Liver (tissue), 9 donors: ENCODE results near the gene PPP3CB. TPM values are rescaled to one million over a fixed set of nuclear protein-coding genes. Genes with fewer than 3 reads are reported as not detected.

Experiments used
- DNase-seq: peaks from one replicate; pipeline ENCODE4 v3.0.0-alpha.2; 2017; ENCODE audit warnings: low spot score
- H3K27ac ChIP-seq, 2 donors: one replicate each; pipeline ENCODE4 v1.7.0; 2013; ENCODE audit warnings: inconsistent platforms in 2 of 2, low read length in 2 of 2, control low read depth in 1 of 2, low read depth in 1 of 2, mild to moderate bottlenecking in 1 of 2
- H3K27me3 ChIP-seq, 4 donors: one replicate each; pipeline versions ENCODE4 v1.6.1 to v1.7.0; 2013; ENCODE audit warnings: low read length in 3 of 4, inconsistent platforms in 1 of 4, mild to moderate bottlenecking in 1 of 4, moderate library complexity in 1 of 4; ENCODE audit not compliant: control insufficient read depth in 4 of 4, insufficient read depth in 4 of 4
- H3K36me3 ChIP-seq, 4 donors: one replicate each; pipeline versions ENCODE4 v1.6.1 to v1.7.0; 2013; ENCODE audit warnings: low read length in 3 of 4, mild to moderate bottlenecking in 3 of 4, low read depth in 1 of 4, moderate library complexity in 1 of 4; ENCODE audit not compliant: control insufficient read depth in 4 of 4, insufficient read depth in 3 of 4
- H3K4me1 ChIP-seq, 4 donors: one replicate each; pipeline versions ENCODE4 v1.6.1 to v1.7.0; 2013; ENCODE audit warnings: low read length in 3 of 4, mild to moderate bottlenecking in 3 of 4, moderate library complexity in 1 of 4; ENCODE audit not compliant: control insufficient read depth in 4 of 4, insufficient read depth in 4 of 4
- H3K4me3 ChIP-seq, 3 donors: one replicate each; pipeline versions ENCODE4 v1.6.1 to v1.7.0; 2013; ENCODE audit warnings: low read length in 3 of 3, control low read depth in 1 of 3, low read depth in 1 of 3, mild to moderate bottlenecking in 1 of 3
- H3K9ac ChIP-seq, 2 donors: one replicate each; pipeline ENCODE4 v1.7.0; 2013; ENCODE audit warnings: low read length in 2 of 2, mild to moderate bottlenecking in 2 of 2, moderate library complexity in 2 of 2, control low read depth in 1 of 2, low read depth in 1 of 2
- H3K9me3 ChIP-seq, 4 donors: one replicate each; pipeline versions ENCODE4 v1.6.1 to v1.7.0; 2013; ENCODE audit warnings: low read length in 3 of 4; ENCODE audit not compliant: control insufficient read depth in 4 of 4
- ATF3 ChIP-seq: IDR thresholded peaks from 2 replicates; pipeline ENCODE4 v1.6.1; 2016; ENCODE audit warnings: antibody characterized with exemption
- CTCF ChIP-seq: fragments of 150-350 bp; IDR thresholded peaks from 2 replicates; pipeline ENCODE4 v1.5.1; 2017; ENCODE audit warnings: improper control_type of control experiment, low read depth, low read length; ENCODE audit not compliant: missing input control
- EGR1 ChIP-seq, 2 donors: IDR thresholded peaks; 2 replicates each; pipeline ENCODE4 v1.6.1; 2016 to 2018; ENCODE audit warnings: antibody characterized with exemption in 2 of 2, low read depth in 2 of 2
- FOXA1 ChIP-seq: IDR thresholded peaks from 2 replicates; pipeline ENCODE4 v1.6.1; 2016; ENCODE audit warnings: antibody characterized with exemption
- FOXA2 ChIP-seq: IDR thresholded peaks from 2 replicates; pipeline ENCODE4 v1.6.1; 2016; ENCODE audit warnings: antibody characterized with exemption
- GABPA ChIP-seq, 2 donors: IDR thresholded peaks in 1 of 2; conservative IDR thresholded peaks in 1 of 2; 2 replicates each; pipeline ENCODE4 v1.6.1; 2016; ENCODE audit warnings: antibody characterized with exemption in 2 of 2, mild to moderate bottlenecking in 1 of 2, moderate library complexity in 1 of 2
- HNF4A ChIP-seq, 2 donors: conservative IDR thresholded peaks; 2 replicates each; pipeline ENCODE4 v1.6.1; 2016; ENCODE audit warnings: antibody characterized with exemption in 2 of 2, mild to moderate bottlenecking in 2 of 2
- HNF4G ChIP-seq: IDR thresholded peaks from 2 replicates; pipeline ENCODE4 v1.6.1; 2016; ENCODE audit warnings: antibody characterized with exemption
- JUND ChIP-seq, 2 donors: IDR thresholded peaks; 2 replicates each; pipeline ENCODE4 v1.6.1; 2016; ENCODE audit warnings: antibody characterized with exemption in 2 of 2
- MAX ChIP-seq: IDR thresholded peaks from 2 replicates; pipeline ENCODE4 v1.6.1; 2016; ENCODE audit warnings: antibody characterized with exemption
- NR2F2 ChIP-seq: IDR thresholded peaks from 2 replicates; pipeline ENCODE4 v1.6.1; 2016; ENCODE audit warnings: antibody characterized with exemption
- RAD21 ChIP-seq, 2 donors: IDR thresholded peaks; 2 replicates each; pipeline ENCODE4 v1.6.1; 2016; ENCODE audit warnings: antibody characterized with exemption in 2 of 2, mild to moderate bottlenecking in 2 of 2
- REST ChIP-seq: IDR thresholded peaks from 2 replicates; pipeline ENCODE4 v1.6.1; 2016; ENCODE audit warnings: antibody characterized with exemption, mild to moderate bottlenecking
- RXRA ChIP-seq, 2 donors: IDR thresholded peaks; 2 replicates each; pipeline ENCODE4 v1.6.1; 2017 to 2018; ENCODE audit warnings: antibody characterized with exemption in 2 of 2, mild to moderate bottlenecking in 1 of 2
- SP1 ChIP-seq: IDR thresholded peaks from 2 replicates; pipeline ENCODE4 v1.6.1; 2018; ENCODE audit warnings: antibody characterized with exemption, mild to moderate bottlenecking
- TAF1 ChIP-seq: conservative IDR thresholded peaks from 2 replicates; pipeline ENCODE4 v1.6.1; 2016; ENCODE audit warnings: antibody characterized with exemption, mild to moderate bottlenecking
- YY1 ChIP-seq: IDR thresholded peaks from 2 replicates; pipeline ENCODE4 v1.6.1; 2016; ENCODE audit warnings: antibody characterized with exemption, mild to moderate bottlenecking
- ZBTB33 ChIP-seq: IDR thresholded peaks from 2 replicates; pipeline ENCODE4 v1.6.1; 2016; ENCODE audit warnings: antibody characterized with exemption
- WGBS: extraction: QIAGEN DNeasy Blood & Tissue Kit; methylation state at CpG from one replicate; pipeline ENCODE4 v1.1.7; 2013; 5-methylcytosine and 5-hydroxymethylcytosine counted together
- polyA plus RNA-seq, 2 donors: library from polyadenylated mRNA; stranded (reverse) in 1 of 2; unstranded in 1 of 2; fragments of 200-250 nt in 1 of 2; fragments of >200 nt in 1 of 2; fragmentation: Nextera tagmentation in 1 of 2; extraction: Ambion mirVana in 1 of 2; gene quantifications; one replicate each; pipeline versions ENCODE4 v1.2.1 to v1.2.3, GENCODE V29; 2013 to 2015
- total RNA-seq, 2 donors: library from RNA; depleted of rRNA; stranded (reverse); fragments of >200 nt; gene quantifications; one replicate each; pipeline ENCODE4 v1.2.3, GENCODE V29; 2014
- donor health status: healthy.
- donor health status: healthy.
- donor health status: healthy.
- donor health status: healthy.
- donor health status: healthy.

The PPP3CB gene
- total and polyA plus RNA-seq, 4 donors = 5.7 to 22.4 (median 11.4) TPM

DNA sequence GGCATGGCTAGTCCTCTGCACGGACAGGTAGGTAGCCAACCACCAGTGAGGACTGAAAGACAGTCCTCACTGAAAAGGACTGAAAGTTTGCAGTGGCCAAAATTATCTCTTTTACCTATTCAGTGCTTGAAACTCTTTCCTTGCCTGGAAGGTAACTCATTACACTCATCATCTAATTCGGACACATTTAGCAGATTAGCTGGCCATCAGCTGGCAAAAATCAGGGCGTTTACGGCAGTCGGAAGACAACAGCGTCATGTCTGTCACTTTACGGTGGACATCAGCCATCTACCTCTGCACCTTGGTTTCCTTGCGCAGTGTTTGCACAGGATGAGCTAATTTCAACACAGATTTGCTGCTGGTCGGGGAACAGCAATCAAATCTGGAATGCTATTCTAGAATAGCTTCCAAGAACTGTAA lies 82.7 kb downstream of the PPP3CB start:
- WGBS = under 1% methylated on average over 9 of the region's 9 CpGs
- H3K9ac ChIP-seq = peak overlapping the region; percentile 65 to 75
- H3K4me3 ChIP-seq = peak overlapping the region; percentile 85 to 92 (median 91)
- H3K27ac ChIP-seq = peak overlapping the region; percentile 96 to 98
- TF ChIP-seq NR2F2 (no peak), REST (no peak), RXRA (IDR thresholded peaks at IDR 0.05) (peak; percentile 51 to 53), CTCF (no peak), EGR1 (IDR thresholded peaks at IDR 0.05; ENCODE audit: low read depth in 2 of 2) (peak in 1 of 2 donors; percentile 20), ZBTB33 (no peak), HNF4A (conservative IDR thresholded peaks at IDR 0.05) (peak; percentile 47 to 48), YY1 (peak; percentile 44), FOXA2 (peak; percentile 42), TAF1 (peak; percentile 85), FOXA1 (no peak), ATF3 (no peak), JUND (IDR thresholded peaks at IDR 0.05) (peak in 1 of 2 donors; percentile 34), GABPA (IDR thresholded peaks at IDR 0.05 in 1 of 2, conservative IDR thresholded peaks at IDR 0.05 in 1 of 2) (peak in 1 of 2 donors; percentile 11), SP1 (peak; percentile 69), HNF4G (peak; percentile 22), RAD21 (IDR thresholded peaks at IDR 0.05) (no peak), MAX (no peak)
- H3K36me3 ChIP-seq = no peaks in the 10 kb centered on the region
- peaks cover 8 to 16% (median 13%) of the 10 kb centered on the region in 4 donors for H3K4me1 ChIP-seq
- no peaks in the 10 kb centered on the region for H3K9me3 ChIP-seq
- no peak for DNase-seq
- H3K27me3 ChIP-seq = no peaks in the 10 kb centered on the region
